HepG2 (cell line): ENCODE data around the gene COPS7B. TPM values are rescaled to one million over a fixed set of nuclear protein-coding genes. Genes with fewer than 3 reads are reported as not detected.

Source experiments
- CREBL2 ChIP-seq: sonication (generic); formaldehyde crosslinking; IDR thresholded peaks from 2 replicates; pipeline ENCODE4 v1.8.1; 2023; ENCODE audit warnings: missing genetic modification reagents, mild to moderate bottlenecking, borderline replicate concordance
- DMTF1 ChIP-seq: sonication (generic); formaldehyde crosslinking; IDR thresholded peaks from 2 replicates; pipeline ENCODE4 v1.4.0; 2020; ENCODE audit warnings: mild to moderate bottlenecking, missing genetic modification reagents
- E2F2 ChIP-seq: sonication (generic); formaldehyde crosslinking; IDR thresholded peaks from 2 replicates; pipeline ENCODE4 v1.4.0; 2020; ENCODE audit warnings: missing genetic modification reagents, borderline replicate concordance
- FOXC1 ChIP-seq: sonication (generic); formaldehyde crosslinking; IDR thresholded peaks from 2 replicates; pipeline ENCODE4 v1.8.0; 2022; ENCODE audit warnings: mild to moderate bottlenecking, missing genetic modification reagents, borderline replicate concordance
- GPN1 ChIP-seq: sonication (generic); formaldehyde crosslinking; IDR thresholded peaks from 2 replicates; pipeline ENCODE4 v1.5.1; 2020; ENCODE audit warnings: missing genetic modification reagents, borderline replicate concordance
- KDM1A ChIP-seq: IDR thresholded peaks from 2 replicates; pipeline ENCODE4 v1.6.1; 2016; ENCODE audit warnings: missing compliant biosample characterization
- NCOR1 ChIP-seq: fragments of 200-600 bp; sonication (generic); IDR thresholded peaks from 2 replicates; pipeline ENCODE4 v1.7.0; 2017; ENCODE audit warnings: antibody characterized with exemption, low read length, borderline replicate concordance
- PATZ1 ChIP-seq: sonication (generic); formaldehyde crosslinking; IDR thresholded peaks from 2 replicates; pipeline ENCODE4 v1.4.0; 2020; ENCODE audit warnings: missing genetic modification reagents
- SETDB1 ChIP-seq: sonication (generic); formaldehyde crosslinking; IDR thresholded peaks from 2 replicates; pipeline ENCODE4 v1.5.1; 2020; ENCODE audit warnings: missing genetic modification reagents, mild to moderate bottlenecking, borderline replicate concordance
- SKIL ChIP-seq: sonication (generic); formaldehyde crosslinking; IDR thresholded peaks from 2 replicates; pipeline ENCODE4 v1.8.0; 2022; ENCODE audit warnings: missing genetic modification reagents, mild to moderate bottlenecking, moderate library complexity, borderline replicate concordance
- SMAD9 ChIP-seq: sonication (generic); formaldehyde crosslinking; IDR thresholded peaks from 2 replicates; pipeline ENCODE4 v1.5.1; 2020; ENCODE audit warnings: mild to moderate bottlenecking, missing genetic modification reagents
- ZKSCAN8 ChIP-seq: IDR thresholded peaks from 2 replicates; pipeline ENCODE4 v1.6.1; 2016; ENCODE audit warnings: borderline replicate concordance, missing genetic modification reagents, missing compliant biosample characterization
- ZMYM3 ChIP-seq: sonication (generic); formaldehyde crosslinking; IDR thresholded peaks from 2 replicates; pipeline ENCODE4 v1.5.1; 2020; ENCODE audit warnings: mild to moderate bottlenecking, missing genetic modification reagents
- ZNF337 ChIP-seq: sonication (generic); formaldehyde crosslinking; IDR thresholded peaks from 2 replicates; pipeline ENCODE4 v1.5.1; 2020; ENCODE audit warnings: missing genetic modification reagents, low read depth, mild to moderate bottlenecking, borderline replicate concordance
- ZNF629 ChIP-seq: sonication (generic); formaldehyde crosslinking; conservative IDR thresholded peaks from 2 replicates; pipeline ENCODE4 v1.5.0; 2020; ENCODE audit warnings: missing genetic modification reagents
- polyA plus RNA-seq, 8 experiments: library from polyadenylated mRNA; depleted of rRNA in 3 of 8; stranded (reverse) in 7 of 8; unstranded in 1 of 8; fragments of >200 nt; fragmentation: Illumina TruSeq in 4 of 8; extraction: Trizol in 4 of 8; gene quantifications; 2 replicates each; pipeline versions ENCODE4 v1.2.1 to v1.2.3, GENCODE V29; 2011 to 2016; ENCODE audit warnings: low read depth in 4 of 8, missing spikeins in 1 of 8, mixed read lengths in 1 of 8; ENCODE audit not compliant: insufficient read depth in 1 of 8
- total RNA-seq, 5 experiments: library from RNA; depleted of rRNA; stranded (reverse); fragments of >200 nt; fragmentation: Illumina TruSeq; extraction: Trizol; gene quantifications; 2 replicates each; pipeline ENCODE4 v1.2.3, GENCODE V29; 2016; ENCODE audit warnings: low read depth in 1 of 5

COPS7B gene
- total and polyA plus RNA-seq, 2 of the 13 experiments (the other 11 are each of a cell fraction or from before 2014, with no cell fraction given) = 30.6 to 62.7 TPM

- TF ChIP-seq DMTF1 (CRISPR knock-in tag) (no peak), SMAD9 (no peak), E2F2 (CRISPR knock-in tag) (0 out of 2 replicates have a peak, but pooled peaks have one; percentile 37), ZKSCAN8 (0 out of 2 replicates have a peak, but pooled peaks have one; percentile 10), NCOR1 (no peak), FOXC1 (no peak), ZNF629 (CRISPR knock-in tag) (peak; percentile 96), SKIL (CRISPR knock-in tag) (no peak), SETDB1 (CRISPR knock-in tag) (0 out of 2 replicates have a peak, but pooled peaks have one; percentile 13), KDM1A (no peak), PATZ1 (no peak), GPN1 (CRISPR knock-in tag) (no peak), CREBL2 (0 out of 2 replicates have a peak, but pooled peaks have one; percentile 9), ZMYM3 (peak; percentile 76; the same call in 1 of the 2 replicates), ZNF337 (CRISPR knock-in tag) (0 out of 2 replicates have a peak, but pooled peaks have one; percentile 6)
Observed at GRCh38 chr2:231785822-231786176, 446 bp upstream of the COPS7B start (continued).
